HepG2 (cell line): ENCODE measurements around the gene LRPPRC.
A peak's percentile ranks its signal among the peaks of the same experiment; 100 is the strongest.

ENCODE experiments used
- ARHGAP35 ChIP-seq: sonication (generic); formaldehyde crosslinking; IDR thresholded peaks from 2 replicates; pipeline ENCODE4 v1.9.0; 2022; ENCODE audit warnings: mild to moderate bottlenecking, inconsistent platforms, moderate library complexity, missing genetic modification reagents, borderline replicate concordance
- CHD2 ChIP-seq: IDR thresholded peaks from 2 replicates; pipeline ENCODE4 v1.6.1; 2011; ENCODE audit warnings: low read depth, low read length, improper control_type of control experiment
- EP300 ChIP-seq, 3 experiments: sonication (generic) in 1 of 3; formaldehyde crosslinking in 1 of 3; IDR thresholded peaks; 2 replicates each; pipeline versions ENCODE4 v1.5.1 to v1.6.1; 2011 to 2020; ENCODE audit warnings: low read depth in 2 of 3, low read length in 2 of 3, borderline replicate concordance in 1 of 3, improper control_type of control experiment in 1 of 3, mild to moderate bottlenecking in 1 of 3, missing genetic modification reagents in 1 of 3, moderate library complexity in 1 of 3
- HHEX ChIP-seq: IDR thresholded peaks from 2 replicates; pipeline ENCODE4 v1.6.1; 2016; ENCODE audit warnings: control low read depth
- MEIS2 ChIP-seq: sonication (generic); formaldehyde crosslinking; IDR thresholded peaks from 2 replicates; pipeline ENCODE4 v1.9.0; 2021; ENCODE audit warnings: mild to moderate bottlenecking, missing genetic modification reagents
- NR2F6 ChIP-seq, 2 experiments: IDR thresholded peaks; 2 replicates each; pipeline ENCODE4 v1.6.1; 2016; ENCODE audit warnings: antibody characterized with exemption in 1 of 2, mild to moderate bottlenecking in 1 of 2
- POLR2A ChIP-seq, 2 experiments: IDR thresholded peaks; 2 replicates each; pipeline ENCODE4 v1.6.1; 2011; ENCODE audit warnings: low read depth in 2 of 2, low read length in 2 of 2, mild to moderate bottlenecking in 1 of 2, moderate library complexity in 1 of 2; ENCODE audit not compliant: insufficient read depth in 1 of 2
- POLR2AphosphoS5 ChIP-seq: IDR thresholded peaks from 2 replicates; pipeline ENCODE4 v1.6.1; 2012; ENCODE audit warnings: low read depth, low read length
- RBAK ChIP-seq: sonication (generic); formaldehyde crosslinking; IDR thresholded peaks from 2 replicates; pipeline ENCODE4 v1.5.1; 2020; ENCODE audit warnings: mild to moderate bottlenecking, missing genetic modification reagents
- SP1 ChIP-seq, 2 experiments: fragments of 450-650 bp in 1 of 2; sonication (generic) in 1 of 2; formaldehyde crosslinking in 1 of 2; IDR thresholded peaks; 2 replicates each; pipeline versions ENCODE4 v1.4.0 to v1.6.1; 2016 to 2020; ENCODE audit warnings: missing genetic modification reagents in 1 of 2
- TARDBP ChIP-seq: sonication (generic); formaldehyde crosslinking; IDR thresholded peaks from 2 replicates; pipeline ENCODE4 v1.8.0; 2022; ENCODE audit warnings: mild to moderate bottlenecking, missing genetic modification reagents
- TP53 ChIP-seq: sonication (generic); formaldehyde crosslinking; conservative IDR thresholded peaks from 2 replicates; pipeline ENCODE4 v1.4.0; 2020; ENCODE audit warnings: missing genetic modification reagents
- ZFP36 ChIP-seq: fragments of 150-350 bp; IDR thresholded peaks from 2 replicates; pipeline ENCODE4 v1.6.1; 2018; ENCODE audit warnings: borderline replicate concordance, low read length, low read depth; ENCODE audit not compliant: partially characterized antibody
- ZNF3 ChIP-seq: IDR thresholded peaks from 2 replicates; pipeline ENCODE4 v1.7.0; 2017; ENCODE audit warnings: inconsistent platforms

DNA sequence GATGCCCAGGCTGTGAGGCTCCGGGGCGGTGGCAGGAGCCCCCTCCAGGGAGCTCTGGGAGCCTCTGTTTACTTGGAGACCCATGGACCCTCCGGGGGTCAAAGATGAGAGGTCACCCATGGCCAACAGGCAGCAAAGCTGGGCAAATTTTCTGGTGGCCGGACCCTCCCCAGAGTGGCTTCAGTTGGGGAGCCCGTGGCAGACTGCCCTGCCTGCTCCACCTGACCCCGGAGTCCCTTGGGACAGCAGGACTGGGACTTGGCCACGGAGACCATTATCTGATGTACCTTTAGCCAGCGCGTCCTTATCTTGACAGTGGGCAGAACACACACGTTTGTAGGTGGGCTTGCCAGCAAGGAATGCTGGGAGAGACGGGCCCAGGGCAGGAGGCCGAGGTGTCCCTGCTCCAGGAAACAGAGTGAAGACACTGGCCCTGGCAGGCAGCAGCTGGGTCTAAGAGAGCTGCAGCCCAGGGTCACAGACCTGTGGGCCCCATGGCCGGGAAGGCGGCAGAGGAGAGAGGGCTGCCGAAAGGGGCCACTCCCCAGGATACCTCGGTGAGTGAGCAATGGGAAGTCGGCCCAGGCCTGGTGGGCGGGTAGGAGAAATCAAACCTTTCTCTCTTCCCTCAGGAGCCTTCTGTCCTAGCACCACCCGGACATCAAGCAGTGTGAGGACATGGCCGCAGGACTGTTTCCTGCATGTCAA is 157.1 kb downstream of the LRPPRC start, which contains the start of the genes ABCG5 and ABCG8:
- TF ChIP-seq TP53 (0 out of 2 replicates have a peak, but pooled peaks have one; percentile 44), SP1 (IDR thresholded peaks at IDR 0.05) (no peak), SP1 (CRISPR knock-in tag; IDR thresholded peaks at IDR 0.05) (peak; percentile 82), NR2F6 (IDR thresholded peaks at IDR 0.05) (peak; percentile 72), NR2F6 (CRISPR knock-in tag; IDR thresholded peaks at IDR 0.05) (peak; percentile 43; the same call in 1 of the 2 replicates), MEIS2 (CRISPR knock-in tag) (no peak; the same call in none of the 2 replicates), CHD2 (no peak), EP300 (IDR thresholded peaks at IDR 0.05; ENCODE audit: low read depth in 2 of 2, low read length in 2 of 2) (no peak; a peak in 1 of 4 replicates), EP300 (CRISPR knock-in tag; IDR thresholded peaks at IDR 0.05; ENCODE audit: borderline replicate concordance) (no peak), RBAK (CRISPR knock-in tag) (no peak), POLR2A (IDR thresholded peaks at IDR 0.05; ENCODE audit: insufficient read depth in 1 of 2, low read depth in 2 of 2, low read length in 2 of 2) (peak; percentile 69 to 71; a peak in 3 of 4 replicates), HHEX (CRISPR knock-in tag) (no peak), ARHGAP35 (no peak), ZNF3 (CRISPR knock-in tag) (no peak), TARDBP (CRISPR knock-in tag) (peak; percentile 74; the same call in 1 of the 2 replicates), POLR2AphosphoS5 (peak; percentile 78), ZFP36 (no peak)
